ENCODE results near the gene ACOT11. TPM values are rescaled to one million over a fixed set of nuclear protein-coding genes. Genes with fewer than 3 reads are reported as not detected.

The ACOT11 gene
- total RNA-seq, 1 experiment from 2014 or later, result 1.9 TPM

DNA sequence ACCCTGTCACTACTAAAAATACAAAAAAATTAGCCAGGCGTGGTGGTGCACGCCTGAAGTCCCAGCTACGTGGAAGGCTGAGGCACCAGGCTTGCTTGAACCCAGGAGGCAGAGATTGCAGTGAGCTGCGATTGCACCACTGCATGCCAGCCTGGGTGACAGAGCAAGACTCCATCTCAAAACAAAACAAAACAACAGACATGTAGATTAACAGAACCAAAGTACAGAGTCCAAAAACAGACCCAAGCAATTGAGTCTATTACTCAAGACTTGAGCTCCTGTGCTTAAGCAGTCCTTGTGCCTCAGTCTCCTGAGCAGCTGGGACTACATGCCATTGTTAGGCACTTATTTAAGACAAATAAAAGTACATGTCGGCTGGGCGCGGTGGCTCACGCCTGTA, 9.5 kb upstream of the ACOT11 start:
- intact Hi-C loops (cut with micrococcal nuclease; ENCODE audit: unreplicated experiment) (no loop called here), in situ Hi-C loops (cut with HindIII; ENCODE audit: low pct_unique_long_range_greater_than_20kb, low sequenced_read_pairs) (no loop called here)
- POLR2A ChIA-PET, result no interaction called here
- CTCF ChIA-PET, result no interaction called here
- no peak overlapping the region for H3K4me3 ChIP-seq (ENCODE audit: low read depth in 2 of 2, low read length in 2 of 2)
- 0 out of 2 replicates have a peak, but pooled peaks cover 3% of the 10 kb centered on the region for H3K27me3 ChIP-seq (ENCODE audit: control insufficient read depth, insufficient read depth, low read length)
- ATAC-seq (no peak), DNase-seq (ENCODE audit: low read depth, low spot score) (no peak)
- BruUV-seq (replicated peaks), result no TSS peak
- H3K4me1 ChIP-seq (ENCODE audit: control insufficient read depth, insufficient read depth, low read length), result no peaks in the 10 kb centered on the region
- H3K9me3 ChIP-seq (ENCODE audit: control insufficient read depth, insufficient read depth, low read depth, low read length), result no peaks in the 10 kb centered on the region
- TF ChIP-seq TCF7L2 (IDR thresholded peaks at IDR 0.05; ENCODE audit: low read depth, low read length) (no peak), POLR2AphosphoS5 (IDR thresholded peaks at IDR 0.05; ENCODE audit: low read depth, low read length) (no peak), SIN3A (IDR thresholded peaks at IDR 0.05; ENCODE audit: borderline replicate concordance, insufficient read depth, low read depth, low read length) (no peak)
- TF ChIP-seq, protein P1, sequence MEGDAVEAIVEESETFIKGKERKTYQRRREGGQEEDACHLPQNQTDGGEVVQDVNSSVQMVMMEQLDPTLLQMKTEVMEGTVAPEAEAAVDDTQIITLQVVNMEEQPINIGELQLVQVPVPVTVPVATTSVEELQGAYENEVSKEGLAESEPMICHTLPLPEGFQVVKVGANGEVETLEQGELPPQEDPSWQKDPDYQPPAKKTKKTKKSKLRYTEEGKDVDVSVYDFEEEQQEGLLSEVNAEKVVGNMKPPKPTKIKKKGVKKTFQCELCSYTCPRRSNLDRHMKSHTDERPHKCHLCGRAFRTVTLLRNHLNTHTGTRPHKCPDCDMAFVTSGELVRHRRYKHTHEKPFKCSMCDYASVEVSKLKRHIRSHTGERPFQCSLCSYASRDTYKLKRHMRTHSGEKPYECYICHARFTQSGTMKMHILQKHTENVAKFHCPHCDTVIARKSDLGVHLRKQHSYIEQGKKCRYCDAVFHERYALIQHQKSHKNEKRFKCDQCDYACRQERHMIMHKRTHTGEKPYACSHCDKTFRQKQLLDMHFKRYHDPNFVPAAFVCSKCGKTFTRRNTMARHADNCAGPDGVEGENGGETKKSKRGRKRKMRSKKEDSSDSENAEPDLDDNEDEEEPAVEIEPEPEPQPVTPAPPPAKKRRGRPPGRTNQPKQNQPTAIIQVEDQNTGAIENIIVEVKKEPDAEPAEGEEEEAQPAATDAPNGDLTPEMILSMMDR (IDR thresholded peaks at IDR 0.05), result no peak
- TF ChIP-seq, protein P2, sequence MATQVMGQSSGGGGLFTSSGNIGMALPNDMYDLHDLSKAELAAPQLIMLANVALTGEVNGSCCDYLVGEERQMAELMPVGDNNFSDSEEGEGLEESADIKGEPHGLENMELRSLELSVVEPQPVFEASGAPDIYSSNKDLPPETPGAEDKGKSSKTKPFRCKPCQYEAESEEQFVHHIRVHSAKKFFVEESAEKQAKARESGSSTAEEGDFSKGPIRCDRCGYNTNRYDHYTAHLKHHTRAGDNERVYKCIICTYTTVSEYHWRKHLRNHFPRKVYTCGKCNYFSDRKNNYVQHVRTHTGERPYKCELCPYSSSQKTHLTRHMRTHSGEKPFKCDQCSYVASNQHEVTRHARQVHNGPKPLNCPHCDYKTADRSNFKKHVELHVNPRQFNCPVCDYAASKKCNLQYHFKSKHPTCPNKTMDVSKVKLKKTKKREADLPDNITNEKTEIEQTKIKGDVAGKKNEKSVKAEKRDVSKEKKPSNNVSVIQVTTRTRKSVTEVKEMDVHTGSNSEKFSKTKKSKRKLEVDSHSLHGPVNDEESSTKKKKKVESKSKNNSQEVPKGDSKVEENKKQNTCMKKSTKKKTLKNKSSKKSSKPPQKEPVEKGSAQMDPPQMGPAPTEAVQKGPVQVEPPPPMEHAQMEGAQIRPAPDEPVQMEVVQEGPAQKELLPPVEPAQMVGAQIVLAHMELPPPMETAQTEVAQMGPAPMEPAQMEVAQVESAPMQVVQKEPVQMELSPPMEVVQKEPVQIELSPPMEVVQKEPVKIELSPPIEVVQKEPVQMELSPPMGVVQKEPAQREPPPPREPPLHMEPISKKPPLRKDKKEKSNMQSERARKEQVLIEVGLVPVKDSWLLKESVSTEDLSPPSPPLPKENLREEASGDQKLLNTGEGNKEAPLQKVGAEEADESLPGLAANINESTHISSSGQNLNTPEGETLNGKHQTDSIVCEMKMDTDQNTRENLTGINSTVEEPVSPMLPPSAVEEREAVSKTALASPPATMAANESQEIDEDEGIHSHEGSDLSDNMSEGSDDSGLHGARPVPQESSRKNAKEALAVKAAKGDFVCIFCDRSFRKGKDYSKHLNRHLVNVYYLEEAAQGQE (IDR thresholded peaks at IDR 0.05; ENCODE audit: insufficient read depth in 1 of 2, low read depth in 2 of 2, low read length in 1 of 2), result no peak
- no peak overlapping the region for H3K27ac ChIP-seq (ENCODE audit: low read length)
- no peaks in the 10 kb centered on the region for H3K36me3 ChIP-seq (ENCODE audit: control insufficient read depth, insufficient read depth, low read length)

DNA sequence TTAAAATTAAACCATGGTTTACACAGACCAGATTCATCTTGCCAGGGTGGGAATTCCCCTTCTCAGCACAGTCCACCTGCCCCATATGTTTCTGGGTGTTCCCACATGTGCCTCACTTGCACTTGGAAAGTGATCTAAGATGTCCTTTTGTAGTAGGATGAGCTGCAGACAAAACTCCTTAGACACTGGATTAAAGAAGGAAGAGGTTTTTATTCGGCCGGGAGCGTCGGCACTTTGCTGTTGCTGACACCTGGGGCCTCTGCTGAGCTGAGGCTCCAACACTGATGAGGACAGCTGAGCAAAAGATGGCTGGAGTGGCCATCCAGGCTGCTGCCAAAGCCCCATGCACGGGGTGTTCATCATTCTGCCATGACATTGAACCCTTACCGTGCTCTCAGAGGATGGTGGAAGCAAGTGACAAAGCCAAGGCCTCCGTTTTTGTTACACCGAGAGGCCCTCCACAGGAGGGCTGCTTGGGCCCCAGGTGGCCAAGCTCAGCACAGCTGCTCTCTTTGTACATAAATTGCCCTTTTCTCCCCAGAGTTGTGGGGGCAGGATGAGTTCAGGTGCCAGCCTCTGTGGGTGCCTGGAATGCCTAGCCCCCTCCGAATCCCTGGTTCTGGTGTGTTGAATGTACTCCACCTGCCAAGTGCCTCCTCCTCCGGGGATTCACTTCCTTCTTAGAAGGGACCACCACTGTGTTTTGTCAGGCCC, 7.3 kb upstream of the ACOT11 start:
- DNase-seq (ENCODE audit: low read depth, low spot score), result no peak
- H3K4me1 ChIP-seq (ENCODE audit: control insufficient read depth, insufficient read depth, low read length), result no peaks in the 10 kb centered on the region
- no peaks in the 10 kb centered on the region for H3K9me3 ChIP-seq (ENCODE audit: control insufficient read depth, insufficient read depth, low read depth, low read length)
- ChIA-PET POLR2A (no interaction called here), CTCF (interaction anchor here (0.6 kb wide), 1 partner anchor 32 kb away, joined by 3 read pairs; no protein-coding TSS in a partner anchor)
- no peak for ATAC-seq
- BruUV-seq (replicated peaks), result no TSS peak
- intact Hi-C loops (cut with micrococcal nuclease; ENCODE audit: unreplicated experiment), result no loop called here
- H3K4me3 ChIP-seq (ENCODE audit: low read depth in 2 of 2, low read length in 2 of 2), result no peak overlapping the region
- H3K36me3 ChIP-seq (ENCODE audit: control insufficient read depth, insufficient read depth, low read length), result no peaks in the 10 kb centered on the region
- TF ChIP-seq POLR2AphosphoS5 (IDR thresholded peaks at IDR 0.05; ENCODE audit: low read depth, low read length) (no peak), SIN3A (IDR thresholded peaks at IDR 0.05; ENCODE audit: borderline replicate concordance, insufficient read depth, low read depth, low read length) (no peak), TCF7L2 (IDR thresholded peaks at IDR 0.05; ENCODE audit: low read depth, low read length) (no peak)
- TF ChIP-seq, protein P2 (IDR thresholded peaks at IDR 0.05; ENCODE audit: insufficient read depth in 1 of 2, low read depth in 2 of 2, low read length in 1 of 2), result no peak
- TF ChIP-seq, protein P1 (IDR thresholded peaks at IDR 0.05), result no peak
- 0 out of 2 replicates have a peak, but pooled peaks cover 3% of the 10 kb centered on the region for H3K27me3 ChIP-seq (ENCODE audit: control insufficient read depth, insufficient read depth, low read length)
- in situ Hi-C loops (cut with HindIII; ENCODE audit: low pct_unique_long_range_greater_than_20kb, low sequenced_read_pairs), result no loop called here
- no peak overlapping the region for H3K27ac ChIP-seq (ENCODE audit: low read length)
